OCI-LY7 (cell line): ENCODE measurements around the gene GTF3C1. TPM values are rescaled to one million over a fixed set of nuclear protein-coding genes. Genes with fewer than 3 reads are reported as not detected.

Experiments used
- BruUV-seq: library from RNA; stranded (reverse); fragments of 400-500 nt; replicated peaks from 2 replicates; lab custom pipeline; 2021; lab: Mats Ljungman, UMichigan
- CTCF ChIA-PET: fragments of 300-600 bp; sonication (Branson Sonifier 250); formaldehyde crosslinking; loops from one replicate; lab custom pipeline; 2022; ENCODE audit warnings: antibody characterized with exemption; ENCODE audit not compliant: unreplicated experiment; lab: Charles Lee
- POLR2A ChIA-PET: fragments of 300-600 bp; sonication (Branson Sonifier 250); formaldehyde crosslinking; loops from one replicate; lab custom pipeline; 2022; ENCODE audit warnings: antibody characterized with exemption; lab: Charles Lee
- DNase-seq: peaks from one replicate; pipeline ENCODE4 v3.0.0-alpha.2; 2015; ENCODE audit warnings: low spot score
- H2AFZ ChIP-seq: fragments of 200-600 bp; sonication (generic), shearing (Covaris generic); 2 replicates; pipeline ENCODE4 v1.6.1; 2014; ENCODE audit warnings: mild to moderate bottlenecking, antibody characterized with exemption, low read length, moderate library complexity
- H3K27ac ChIP-seq: fragments of 200-600 bp; sonication (generic); 2 replicates; pipeline ENCODE4 v1.5.1; 2014; ENCODE audit warnings: mixed run types, low read depth, mild to moderate bottlenecking, moderate library complexity, low read length, inconsistent platforms; ENCODE audit not compliant: poor library complexity, severe bottlenecking
- H3K36me3 ChIP-seq: fragments of 200-600 bp; sonication (generic); 2 replicates; pipeline ENCODE4 v1.6.1; 2014; ENCODE audit warnings: mild to moderate bottlenecking, antibody characterized with exemption, low read length, moderate library complexity, mixed read lengths; ENCODE audit not compliant: insufficient read depth
- H3K4me1 ChIP-seq: fragments of 200-600 bp; sonication (generic); 2 replicates; pipeline ENCODE4 v1.5.1; 2014; ENCODE audit warnings: mild to moderate bottlenecking, low read length; ENCODE audit not compliant: insufficient read depth, poor library complexity, severe bottlenecking
- H3K4me2 ChIP-seq: fragments of 200-600 bp; sonication (generic); 2 replicates; pipeline ENCODE4 v1.6.1; 2014; ENCODE audit warnings: mild to moderate bottlenecking, low read length
- H3K4me3 ChIP-seq: fragments of 200-600 bp; sonication (generic); 2 replicates; pipeline ENCODE4 v1.5.1; 2014; ENCODE audit warnings: mild to moderate bottlenecking, low read depth, low read length; ENCODE audit not compliant: poor library complexity, severe bottlenecking
- H3K79me2 ChIP-seq: fragments of 200-600 bp; sonication (generic); 2 replicates; pipeline ENCODE4 v1.6.1; 2016; ENCODE audit warnings: low read depth, mild to moderate bottlenecking, low read length, moderate library complexity, mixed read lengths; ENCODE audit not compliant: insufficient read depth
- H3K9me2 ChIP-seq: fragments of 200-600 bp; sonication (generic); 2 replicates; pipeline ENCODE4 v1.6.1; 2016; ENCODE audit warnings: mild to moderate bottlenecking, low read length, mixed read lengths; ENCODE audit not compliant: insufficient read depth
- H3K9me3 ChIP-seq: fragments of 200-600 bp; sonication (generic); 2 replicates; pipeline ENCODE4 v1.6.1; 2014; ENCODE audit warnings: mild to moderate bottlenecking, mixed run types, low read length, mixed read lengths
- H4K20me1 ChIP-seq: fragments of 200-600 bp; sonication (generic); 2 replicates; pipeline ENCODE4 v1.6.1; 2014; ENCODE audit warnings: mild to moderate bottlenecking, antibody characterized with exemption, low read length, moderate library complexity, mixed read lengths; ENCODE audit not compliant: insufficient read depth
- CTCF ChIP-seq: fragments of 200-600 bp; sonication (generic); conservative IDR thresholded peaks from 2 replicates; pipeline ENCODE4 v1.5.1; 2014; ENCODE audit warnings: mild to moderate bottlenecking, antibody characterized with exemption, low read length, moderate library complexity, mixed read lengths
- EZH2phosphoT487 ChIP-seq: fragments of 200-600 bp; sonication (generic); IDR thresholded peaks from 2 replicates; pipeline ENCODE4 v1.6.1; 2018; ENCODE audit warnings: low read depth, borderline replicate concordance, mild to moderate bottlenecking, mixed run types, antibody characterized with exemption, low read length, moderate library complexity, mixed read lengths
- intact Hi-C: fragments of 100-400 bp; cut with micrococcal nuclease; formaldehyde crosslinking; loops from one replicate; pipeline ENCODE4 v1.10.0; 2022; ENCODE audit not compliant: unreplicated experiment
- total RNA-seq, 2 experiments: library from RNA; depleted of rRNA in 1 of 2; stranded (reverse); fragments of >200 nt in 1 of 2; shearing (Covaris generic) in 1 of 2; gene quantifications; 2 replicates each; pipeline ENCODE4 v1.2.3, GENCODE V29; 2014 to 2022

GTF3C1 gene
- total RNA-seq, 2 experiments from 2014 or later: 48.3 to 57.1 TPM

GRCh38 chr16:27475561-27475960 lies 74.2 kb downstream of the GTF3C1 start:
- Histone ChIP-seq H3K36me3 (peaks cover 56% of the 10 kb centered on the region), H3K4me1 (no peaks in the 10 kb centered on the region), H2AFZ (no peak overlapping the region), H3K9me3 (no peaks in the 10 kb centered on the region), H3K79me2 (no peaks in the 10 kb centered on the region), H3K4me2 (no peak overlapping the region), H3K9me2 (no peaks in the 10 kb centered on the region), H3K4me3 (no peak overlapping the region), H3K27ac (no peak overlapping the region), H4K20me1 (no peaks in the 10 kb centered on the region)
- DNase-seq: no peak
- POLR2A ChIA-PET: no interaction called here
- TF ChIP-seq CTCF (no peak), EZH2phosphoT487 (no peak)
- BruUV-seq: no TSS peak
- intact Hi-C loops: no loop called here
- CTCF ChIA-PET: no interaction called here

- Histone ChIP-seq H3K36me3 (peaks cover 57% of the 10 kb centered on the region), H3K27ac (no peak overlapping the region), H3K79me2 (no peaks in the 10 kb centered on the region), H3K4me3 (no peak overlapping the region), H2AFZ (no peak overlapping the region), H3K9me2 (no peaks in the 10 kb centered on the region), H3K9me3 (no peaks in the 10 kb centered on the region), H4K20me1 (no peaks in the 10 kb centered on the region), H3K4me1 (no peaks in the 10 kb centered on the region), H3K4me2 (no peak overlapping the region)
- ChIA-PET CTCF (no interaction called here), POLR2A (no interaction called here)
- TF ChIP-seq EZH2phosphoT487 (no peak), CTCF (no peak)
- DNase-seq: no peak
- no TSS peak for BruUV-seq
- intact Hi-C loops: no loop called here
These were observed 74.8 kb downstream of the GTF3C1 start for GRCh38 chr16:27474921-27475320.

- no peaks in the 10 kb centered on the region for H3K4me1 ChIP-seq
- TF ChIP-seq EZH2phosphoT487 (no peak), CTCF (no peak)
- H3K79me2 ChIP-seq: no peaks in the 10 kb centered on the region
- H3K4me2 ChIP-seq: no peak overlapping the region
- no peaks in the 10 kb centered on the region for H3K9me3 ChIP-seq
- no peaks in the 10 kb centered on the region for H3K9me2 ChIP-seq
- intact Hi-C loops: no loop called here
- POLR2A ChIA-PET: no interaction called here
- DNase-seq: no peak
- no peaks in the 10 kb centered on the region for H4K20me1 ChIP-seq
- H3K36me3 ChIP-seq: peaks cover 66% of the 10 kb centered on the region
- no peak overlapping the region for H2AFZ ChIP-seq
- no peak overlapping the region for H3K4me3 ChIP-seq
- H3K27ac ChIP-seq: no peak overlapping the region
- BruUV-seq: no TSS peak
- CTCF ChIA-PET: no interaction called here
These were observed 75.7 kb downstream of the GTF3C1 start for GRCh38 chr16:27474041-27474440.
